ENCODE results near the gene KCNQ5. TPM values are rescaled to one million over a fixed set of nuclear protein-coding genes. Genes with fewer than 3 reads are reported as not detected.

KCNQ5 gene
- total and polyA plus RNA-seq, 2 of the 8 experiments (the other 6 are each of a cell fraction or from before 2014, with no cell fraction given) = 0.83 to 1.2 TPM

- FAIRE-seq = no peak
These were observed 1.9 kb downstream of the KCNQ5 start for GRCh38 chr6:72623808-72624207.

More at GRCh38 chr6:72623808-72624207, 1.9 kb downstream of the KCNQ5 start:
- 65% methylated on average over 5 of the region's 5 CpGs; no CpG with 5 or more reads in 1 of the 2 experiments for WGBS, 2 experiments (ENCODE audit: extremely low coverage in 1 of 2, insufficient coverage in 1 of 2, insufficient read length in 1 of 2, insufficient replicate concordance in 2 of 2, low coverage in 1 of 2, low lambda C conversion rate in 2 of 2, missing lambda C conversion rate in 1 of 2)
- no peak overlapping the region for H3K9ac ChIP-seq (replicated peaks in 1 of 4; ENCODE audit: extremely low read depth in 1 of 4, low read depth in 3 of 4, low read length in 3 of 4)
- H2BK5ac ChIP-seq (ENCODE audit: low read depth, low read length) = no peak overlapping the region
- no peak overlapping the region for H4K91ac ChIP-seq (replicated peaks; ENCODE audit: insufficient read length, low read length)
- no peak overlapping the region for H3K14ac ChIP-seq (ENCODE audit: insufficient read length)
- no peaks in the 10 kb centered on the region for H3K36me3 ChIP-seq (ENCODE audit: control insufficient read depth in 2 of 4, insufficient read depth in 4 of 4, low read length in 3 of 4)
- H3K4me3 ChIP-seq (ENCODE audit: extremely low read depth in 1 of 4, insufficient read depth in 2 of 4, low read depth in 3 of 4, low read length in 4 of 4) = no peak overlapping the region; a peak in 1 of 8 replicates
- no peaks in the 10 kb centered on the region for H3K79me1 ChIP-seq (ENCODE audit: low read depth, low read length)
- no peak overlapping the region for H2AFZ ChIP-seq (ENCODE audit: low read length)
- H3K23me2 ChIP-seq (ENCODE audit: low read depth, low read length) = peaks cover 24% of the 10 kb centered on the region; the same call in 1 of the 2 replicates
- H3K27ac ChIP-seq (ENCODE audit: low read depth, low read length) = no peak overlapping the region
- H3K4me1 ChIP-seq (replicated peaks in 1 of 4; ENCODE audit: control insufficient read depth in 3 of 4, insufficient read depth in 4 of 4, low read length in 3 of 4) = peaks cover 0 to 17% (median 6%) of the 10 kb centered on the region in 4 experiments; a peak in 4 of 7 replicates
- no peak overlapping the region for H2BK12ac ChIP-seq (ENCODE audit: low read depth, low read length)
- ChIA-PET POLR2A (ENCODE audit: partially characterized antibody) (no interaction called here), CTCF (ENCODE audit: partially characterized antibody) (no interaction called here)
- no peak overlapping the region for H3K4ac ChIP-seq (replicated peaks; ENCODE audit: insufficient read length, low read depth, low read length)
- H2AK5ac ChIP-seq (ENCODE audit: low read depth, low read length) = no peak overlapping the region
- H3K56ac ChIP-seq (replicated peaks; ENCODE audit: insufficient read length, low read depth, low read length) = no peak overlapping the region
- no peak overlapping the region for H3K23ac ChIP-seq (ENCODE audit: insufficient read length)
- no peak overlapping the region for H2BK15ac ChIP-seq (ENCODE audit: low read length)
- no peaks in the 10 kb centered on the region for H3K79me2 ChIP-seq (ENCODE audit: control insufficient read depth in 1 of 2, insufficient read depth in 2 of 2, low read length in 2 of 2)
- H3K4me2 ChIP-seq (ENCODE audit: insufficient read depth in 1 of 2, low read depth in 2 of 2, low read length in 2 of 2) = no peak overlapping the region; a peak in 1 of 4 replicates
- no peak overlapping the region for H4K5ac ChIP-seq (ENCODE audit: insufficient read length, low read depth, low read length)
- peaks cover 25 to 53% (median 45%) of the 10 kb centered on the region in 4 experiments for H3K27me3 ChIP-seq (replicated peaks in 1 of 4; ENCODE audit: control insufficient read depth in 3 of 4, extremely low read depth in 1 of 4, insufficient read depth in 3 of 4, low read length in 3 of 4)
- TF ChIP-seq NRF1 (IDR thresholded peaks at IDR 0.05; ENCODE audit: low read depth, low read length) (no peak), KDM5A (IDR thresholded peaks at IDR 0.05; ENCODE audit: low read length) (no peak), HDAC2 (IDR thresholded peaks at IDR 0.05; ENCODE audit: borderline replicate concordance in 1 of 2, low read depth in 2 of 2, low read length in 2 of 2) (no peak), SAP30 (IDR thresholded peaks at IDR 0.05; ENCODE audit: insufficient read depth, insufficient replicate concordance, low read length) (no peak), BACH1 (IDR thresholded peaks at IDR 0.05; ENCODE audit: low read length) (no peak), RFX5 (IDR thresholded peaks at IDR 0.05; ENCODE audit: borderline replicate concordance, low read depth, low read length) (no peak)
- no peaks in the 10 kb centered on the region for H3K9me3 ChIP-seq (ENCODE audit: insufficient read depth in 2 of 2, low read depth in 1 of 2, low read length in 1 of 2)
- no peaks in the 10 kb centered on the region for H4K20me1 ChIP-seq (replicated peaks in 1 of 2; ENCODE audit: control insufficient read depth in 1 of 2, insufficient read depth in 2 of 2, low read length in 2 of 2)
- no peak overlapping the region for H2BK20ac ChIP-seq (ENCODE audit: low read length)
- H4K8ac ChIP-seq (ENCODE audit: extremely low read depth, insufficient read depth, low read length) = no peak overlapping the region
- no peak for DNase-seq (ENCODE audit: low read depth in 1 of 2, low spot score in 2 of 2)
- no peak overlapping the region for H2BK120ac ChIP-seq (replicated peaks; ENCODE audit: low read depth, low read length)
- H3K18ac ChIP-seq (ENCODE audit: extremely low read depth, low read length) = no peak overlapping the region

All from H1 (cell line).